HG03280 (cell line): ENCODE measurements around the gene TCF21.
"Not testable (repeated sequence)": the region's sequence is repeated elsewhere in the genome, so short reads cannot be mapped to it uniquely, and the experiment has no call there.

Source experiments
- ATAC-seq: cut with Tn5 transposase; IDR thresholded peaks from one replicate; pipeline ENCODE4 v1.9.1; 2021; ENCODE audit warnings: mild to moderate bottlenecking, moderate library complexity; ENCODE audit not compliant: unreplicated experiment

TCF21 gene

DNA sequence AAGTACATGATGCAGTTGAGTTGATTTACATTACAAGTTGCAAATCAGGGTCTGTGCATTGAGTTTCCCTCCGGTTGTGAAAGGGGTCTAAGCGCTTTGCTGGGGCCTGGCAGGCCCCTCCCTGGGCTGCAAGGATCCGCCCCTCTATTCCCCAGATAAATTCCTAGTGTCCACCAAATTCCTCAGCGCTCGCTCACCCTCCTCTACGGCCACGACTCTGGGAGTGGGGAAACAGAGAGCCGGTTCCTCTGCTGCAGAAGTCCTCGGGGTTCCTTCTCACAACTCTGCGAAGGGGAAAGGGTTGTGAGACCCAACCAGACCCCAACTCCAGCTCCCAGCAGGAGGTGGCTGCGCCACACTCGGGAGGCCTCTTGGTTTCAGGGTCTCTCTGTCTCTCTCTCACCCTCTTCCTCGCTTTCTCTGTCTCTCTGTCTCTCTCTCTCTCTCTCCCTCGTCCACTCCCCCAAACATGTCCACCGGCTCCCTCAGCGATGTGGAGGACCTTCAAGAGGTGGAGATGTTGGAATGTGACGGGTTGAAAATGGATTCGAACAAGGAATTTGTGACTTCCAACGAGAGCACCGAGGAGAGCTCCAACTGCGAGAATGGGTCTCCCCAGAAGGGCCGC is at the start of gene TCF21:
Gene TCF21 (plus strand): TSS at position 185 of the 628 bp plus-strand sequence. CDS start 285 bp downstream, at position 470.
- no peak for ATAC-seq

DNA sequence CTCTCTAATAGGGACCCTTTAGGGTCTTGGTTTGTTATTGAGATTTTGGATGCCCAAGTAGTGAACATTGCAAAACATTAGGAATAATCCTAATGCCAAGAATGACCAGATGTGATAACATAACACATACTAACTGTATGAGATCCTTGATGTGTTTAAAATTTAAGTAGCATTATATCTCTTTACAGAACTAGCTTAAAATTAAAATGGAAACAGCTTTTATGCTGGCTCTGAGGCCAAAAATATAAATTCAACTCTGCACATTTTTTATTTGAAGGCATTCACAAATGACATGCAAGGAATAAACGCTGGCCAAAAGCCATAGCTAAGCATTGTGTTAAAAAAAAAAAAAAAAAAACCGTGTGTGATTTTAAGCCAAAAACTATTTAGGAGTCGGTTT is 47.7 kb upstream of the TCF21 start:
- no peak for ATAC-seq

DNA sequence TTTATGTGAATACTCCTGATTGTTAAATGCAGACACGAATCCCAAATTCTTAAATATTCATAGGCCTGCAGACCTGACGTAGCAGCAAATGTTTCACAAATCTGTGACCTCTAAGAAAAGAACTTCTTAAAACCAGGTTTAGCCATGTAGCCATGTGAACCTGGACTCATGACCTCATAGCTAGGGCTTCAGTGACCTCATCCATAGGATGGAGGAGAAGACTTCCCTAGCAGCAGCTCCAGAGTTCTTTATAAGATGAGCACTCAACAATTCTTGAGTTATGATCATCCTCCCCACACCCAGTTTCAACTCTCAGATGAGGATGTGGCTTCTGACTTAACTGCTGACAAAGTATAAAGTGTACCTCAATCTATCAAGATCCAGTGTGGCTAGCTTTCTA is 45.8 kb upstream of the TCF21 start:
- no peak for ATAC-seq

DNA sequence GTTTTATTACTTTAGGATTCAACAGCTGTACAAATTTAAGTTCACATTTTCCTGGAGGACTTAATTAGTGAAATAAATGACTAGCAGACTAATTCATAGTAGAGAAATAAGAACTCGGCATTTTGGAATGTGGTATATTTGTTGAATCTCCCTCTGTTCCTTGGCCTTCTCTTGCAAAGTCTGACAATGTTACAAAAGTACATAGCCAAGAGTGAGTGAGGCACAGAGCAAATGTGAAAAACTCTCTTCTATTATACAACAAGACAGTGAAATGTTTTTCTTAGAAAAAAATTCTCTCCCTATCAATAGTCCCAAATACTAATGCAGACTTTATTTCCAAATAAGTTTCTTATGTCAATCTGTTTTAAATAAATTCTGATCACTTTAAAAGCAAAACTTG is 44.2 kb upstream of the TCF21 start:
- no peak for ATAC-seq

DNA sequence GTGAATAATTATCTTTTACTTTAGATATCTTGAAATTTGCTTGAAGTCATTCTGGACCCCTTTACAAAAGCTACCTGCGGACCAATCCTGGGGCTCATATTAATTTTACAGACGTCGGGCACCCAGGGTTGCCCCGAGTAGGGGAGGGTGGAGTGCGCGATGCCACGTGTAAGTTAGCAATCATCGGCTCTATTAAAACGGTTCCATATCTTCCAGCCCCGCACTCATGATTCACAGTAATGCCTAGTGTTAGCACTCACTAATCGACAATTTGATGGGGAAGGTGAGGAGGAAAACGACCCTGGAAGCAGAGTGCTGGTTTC is 34.9 kb upstream of the TCF21 start:
- no peak for ATAC-seq

DNA sequence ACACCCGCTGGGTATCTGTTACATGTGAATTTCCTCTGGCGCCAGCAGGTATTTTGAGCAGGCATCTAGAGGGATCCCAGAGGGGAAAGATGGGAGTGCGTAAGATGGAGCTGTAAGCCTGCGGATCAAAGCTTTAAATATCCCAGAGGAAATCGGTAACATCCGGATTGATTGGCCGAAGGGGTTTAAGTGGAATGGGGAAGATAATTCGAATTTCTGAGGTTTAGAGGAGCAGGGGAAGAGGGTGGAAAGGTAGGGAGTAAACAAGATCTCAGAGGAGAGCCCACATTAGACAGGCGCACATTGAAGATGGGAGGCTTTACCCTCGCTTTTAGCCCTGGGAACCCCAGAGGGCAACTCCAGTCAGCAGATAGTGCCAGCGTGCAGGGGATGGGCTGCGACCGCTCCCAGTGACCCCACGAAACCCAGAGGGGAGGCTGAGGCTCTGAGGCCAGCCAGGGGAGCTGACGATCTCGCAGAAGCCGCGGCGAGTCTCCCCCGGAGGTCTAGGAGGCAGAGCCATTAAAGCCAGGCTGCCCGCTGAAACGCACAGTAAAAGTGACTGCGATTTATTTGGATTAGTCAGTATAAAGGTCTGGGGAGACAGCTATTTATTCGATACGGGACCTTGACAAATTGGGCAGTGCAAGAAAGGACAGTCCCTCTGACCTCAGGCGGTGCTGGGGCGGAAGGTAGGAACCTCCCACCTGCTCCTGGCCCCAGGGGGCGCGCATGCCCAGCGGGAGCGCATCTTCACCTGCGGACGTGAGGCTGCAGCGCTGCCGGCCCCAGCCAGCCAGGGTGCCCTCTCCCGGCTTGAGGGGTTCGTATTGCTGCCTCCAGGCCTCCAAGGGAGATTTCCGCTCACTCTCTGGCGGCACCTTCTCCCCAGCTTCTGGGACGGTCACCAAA is 34.3 kb upstream of the TCF21 start:
- ATAC-seq: no peak

DNA sequence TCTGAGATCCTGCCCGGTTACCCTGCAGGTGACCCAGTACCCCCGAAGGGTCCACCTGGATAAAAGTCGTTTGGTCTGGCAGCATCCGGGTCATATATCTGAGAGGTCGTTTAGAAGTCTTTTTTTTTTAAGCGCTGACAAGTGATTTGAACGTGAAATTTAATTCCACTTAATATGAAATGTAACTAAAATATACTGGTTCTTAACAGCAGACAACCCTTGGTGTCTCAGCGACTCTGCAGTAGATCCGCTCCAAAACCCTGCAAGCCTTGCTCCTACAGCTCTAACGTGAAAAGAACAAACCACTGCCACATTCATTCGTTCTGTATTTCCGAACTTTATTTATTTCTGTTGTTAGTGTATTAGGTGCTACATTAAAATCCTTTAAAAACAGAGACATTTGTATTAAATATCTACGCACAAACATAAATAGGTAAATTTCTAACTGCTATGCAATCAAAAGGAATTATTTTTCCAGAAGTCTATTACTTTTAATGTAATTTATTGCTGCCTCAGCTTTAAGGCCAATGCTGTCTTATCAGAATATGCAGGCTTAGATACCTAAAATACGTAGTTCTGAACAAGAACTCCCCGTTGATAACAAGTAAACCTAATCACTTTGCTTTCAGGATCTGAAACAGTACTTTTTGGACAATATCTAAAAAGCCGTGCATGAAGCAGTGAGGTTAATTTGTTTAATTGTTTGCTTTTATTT is 33.5 kb upstream of the TCF21 start:
- ATAC-seq: no peak

DNA sequence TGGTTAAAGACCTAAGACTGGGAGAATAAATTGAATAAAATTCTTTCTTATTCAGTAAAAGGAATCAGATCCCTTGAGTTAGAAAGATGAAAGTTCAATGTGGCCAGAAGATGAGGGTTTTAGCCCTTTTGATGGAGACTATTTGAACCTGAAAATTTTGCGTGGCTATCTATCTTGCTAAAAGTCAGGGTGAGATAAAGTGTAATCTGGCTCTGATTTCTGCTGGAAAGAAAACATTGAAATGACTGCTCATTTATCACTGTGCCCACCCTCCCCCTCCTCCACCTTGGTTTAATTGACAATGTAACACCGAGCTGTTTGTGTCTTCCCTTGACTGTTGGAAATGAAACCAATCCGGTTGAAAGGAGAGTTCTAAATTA is 32.9 kb upstream of the TCF21 start:
- no peak for ATAC-seq

DNA sequence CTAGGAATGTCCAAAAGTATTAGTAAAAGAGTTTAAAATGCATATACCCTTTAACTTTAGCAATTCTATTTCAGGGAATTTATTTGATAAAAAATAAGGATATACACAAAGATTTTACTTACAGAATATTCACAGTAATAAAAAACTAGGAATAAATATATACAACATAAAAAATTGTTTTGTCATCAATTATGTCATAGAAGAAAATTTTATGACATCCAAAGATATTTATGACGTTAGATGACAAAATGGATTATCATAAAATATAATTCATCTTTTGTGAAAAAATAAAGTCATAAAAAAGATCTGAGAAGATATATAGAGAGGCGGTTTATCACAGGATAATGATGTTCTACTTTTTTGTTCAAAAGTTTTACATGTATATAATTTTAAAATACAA is 32.0 kb upstream of the TCF21 start:
- ATAC-seq: no peak

DNA sequence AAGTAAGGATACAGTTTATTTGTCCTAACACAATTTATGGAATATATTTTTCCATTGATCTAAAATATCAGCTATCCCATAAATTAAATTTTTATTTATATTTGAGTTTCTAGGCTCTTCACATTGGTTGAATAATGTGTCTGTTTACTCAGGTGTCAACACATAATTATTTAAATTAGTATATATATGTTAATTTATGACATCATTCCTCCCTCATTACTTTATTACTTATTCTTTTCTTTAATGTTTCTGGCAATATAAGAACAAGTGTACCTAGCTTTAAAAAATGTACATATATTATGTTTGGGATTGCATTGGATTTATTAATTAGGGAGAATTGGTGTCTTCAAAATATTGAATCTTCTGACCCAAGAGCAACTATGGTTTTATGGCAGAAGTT is 31.2 kb upstream of the TCF21 start:
- ATAC-seq: no peak

DNA sequence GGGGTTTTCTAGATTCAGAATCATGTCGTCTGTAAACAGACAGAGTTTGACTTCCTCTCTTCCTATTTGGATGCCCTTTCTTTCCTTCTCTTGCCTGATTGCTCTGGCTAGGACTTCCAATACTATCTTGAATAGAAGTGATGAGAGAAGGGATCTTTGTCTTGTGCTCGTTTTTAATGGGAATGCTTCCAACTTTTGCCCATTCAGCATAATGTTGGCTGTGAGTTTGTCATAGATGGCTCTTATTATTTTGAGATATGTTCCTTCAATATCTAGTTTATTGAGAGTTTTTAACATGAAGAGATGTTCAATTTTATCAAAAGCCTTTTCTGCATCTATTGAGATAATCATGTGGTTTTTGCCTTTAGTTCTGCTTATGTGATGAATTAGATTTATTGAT is 27.6 kb upstream of the TCF21 start:
- ATAC-seq: not testable (repeated sequence)

DNA sequence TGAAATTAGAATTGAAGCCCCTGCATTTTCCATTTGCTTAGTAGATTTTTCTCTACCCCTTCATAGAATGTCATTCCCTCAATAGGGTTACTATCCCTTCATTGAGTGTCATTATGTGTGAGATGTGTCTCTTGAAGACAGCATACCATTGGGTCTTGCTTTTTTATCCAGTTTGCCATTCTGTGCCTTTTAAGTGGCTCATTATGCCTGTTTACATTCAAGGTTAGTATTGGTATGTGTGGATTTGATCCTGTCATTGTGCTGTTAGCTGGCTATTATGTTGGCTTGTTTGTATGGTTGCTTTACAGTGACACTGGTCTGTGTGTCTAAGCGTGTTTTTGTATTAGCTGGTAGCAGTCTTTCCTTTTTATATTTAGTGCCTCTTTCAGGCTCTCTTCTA is 25.7 kb upstream of the TCF21 start:
- no peak for ATAC-seq

DNA sequence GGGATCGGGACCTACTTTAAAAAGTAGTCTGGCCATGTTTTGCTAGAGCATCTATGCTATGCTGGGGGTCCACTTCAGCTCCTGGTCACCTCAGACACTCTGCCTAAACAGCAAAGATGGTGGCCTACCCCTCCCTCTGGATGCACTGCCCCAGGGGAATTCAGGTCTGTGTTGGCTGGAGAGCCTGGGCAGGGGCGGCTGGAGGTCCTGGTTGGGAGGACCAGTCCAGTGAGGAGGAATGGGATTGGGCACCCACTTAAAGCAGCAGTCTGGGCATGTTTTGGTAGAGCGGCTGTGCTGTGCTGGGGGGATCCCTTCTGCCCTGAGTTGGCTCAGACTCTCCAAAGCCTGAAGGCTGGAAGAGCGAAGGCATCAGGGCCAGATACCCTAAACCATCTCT is 23.2 kb upstream of the TCF21 start:
- no peak for ATAC-seq

DNA sequence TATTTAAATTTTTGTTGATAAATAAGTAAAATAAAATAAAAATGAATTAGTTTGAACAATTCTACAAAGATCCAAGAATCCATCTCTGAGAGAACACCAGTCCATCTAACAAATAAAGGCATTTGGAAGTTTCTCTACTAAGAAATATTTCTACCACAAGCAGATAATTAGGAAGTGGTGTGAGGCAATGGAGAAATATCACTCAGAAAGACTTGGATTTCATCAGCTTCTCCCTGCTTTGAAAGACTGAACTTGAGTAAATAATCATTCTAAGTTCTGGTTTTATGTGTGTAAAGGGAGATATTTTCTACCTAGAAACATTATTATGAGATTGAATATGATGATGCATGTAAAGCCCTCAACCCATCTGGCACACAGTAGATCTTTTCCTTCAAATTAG is 17.8 kb upstream of the TCF21 start:
- ATAC-seq: no peak

DNA sequence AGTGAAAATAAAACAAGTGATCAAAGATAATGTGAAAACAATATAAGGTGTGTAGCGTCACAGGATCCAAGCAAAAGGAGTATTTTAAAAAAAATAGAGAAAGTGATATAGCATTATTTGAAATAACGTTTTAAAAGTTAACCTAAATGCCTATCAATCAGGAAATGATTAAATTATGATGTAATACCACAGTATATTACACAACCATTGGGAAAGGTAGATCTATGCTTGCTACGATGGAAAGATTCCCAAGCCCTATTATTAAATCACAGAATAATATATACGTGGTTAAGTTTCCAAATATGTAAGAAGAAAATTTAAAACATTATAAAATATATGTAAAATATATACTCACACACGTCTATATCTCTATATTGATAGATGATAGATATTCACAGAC is 15.4 kb upstream of the TCF21 start:
- ATAC-seq: no peak

DNA sequence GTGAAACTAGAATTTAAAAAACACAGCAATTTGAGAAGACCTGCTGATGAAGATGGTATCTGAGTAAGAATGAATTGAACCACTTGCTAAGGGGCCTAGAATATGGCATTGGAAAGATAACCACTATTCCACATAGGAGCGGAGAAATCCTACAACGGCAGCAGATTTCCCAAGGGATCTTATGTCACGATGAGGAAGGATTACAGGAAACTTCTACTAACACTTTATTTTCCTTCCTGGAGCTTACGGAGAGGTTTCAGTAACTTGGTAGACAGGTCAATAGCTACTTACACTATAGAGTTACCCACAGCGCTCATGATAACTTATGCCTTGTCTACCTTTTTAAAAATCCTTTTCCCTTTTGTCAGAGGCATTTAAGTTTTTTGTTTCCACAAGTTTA is 11.8 kb upstream of the TCF21 start:
- ATAC-seq: no peak

DNA sequence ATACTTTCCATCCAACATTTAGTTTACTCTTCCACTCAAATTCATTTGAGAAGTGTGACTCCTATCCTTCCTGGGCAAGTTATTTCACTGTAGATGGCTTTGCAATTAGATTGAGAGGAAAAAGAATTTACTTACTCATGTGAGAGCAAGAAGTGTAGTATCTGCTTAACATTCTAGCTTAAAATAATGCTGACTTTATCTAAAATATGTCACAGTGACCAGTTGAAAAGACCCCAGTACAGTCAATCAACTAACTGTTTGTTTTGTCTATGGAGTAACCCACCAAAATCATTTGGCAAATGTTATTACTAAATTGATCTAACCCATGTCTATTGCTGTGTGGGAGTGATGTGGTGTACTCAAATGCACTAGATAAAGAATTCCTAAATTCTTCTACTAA is 8.9 kb upstream of the TCF21 start:
- ATAC-seq: no peak

DNA sequence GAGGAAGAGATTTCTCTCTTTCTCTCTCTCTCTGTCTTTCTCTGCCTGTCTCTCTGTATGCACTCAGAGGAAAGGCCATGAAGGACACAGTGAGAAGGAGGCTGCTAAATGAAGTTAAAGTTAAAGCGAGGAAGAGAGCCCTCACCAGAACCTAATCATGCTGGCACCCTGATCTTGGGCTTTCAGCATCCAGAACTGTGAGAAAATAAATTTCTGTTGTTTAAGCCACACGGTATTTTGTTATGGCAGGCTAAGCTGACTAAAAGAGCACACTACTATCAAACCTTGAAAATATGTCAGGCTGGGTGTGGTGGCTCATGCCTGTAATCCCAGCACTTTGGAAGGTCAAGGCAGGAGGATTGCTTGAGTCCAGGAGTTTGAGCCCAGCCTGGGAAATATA is 8.0 kb upstream of the TCF21 start:
- ATAC-seq: no peak

DNA sequence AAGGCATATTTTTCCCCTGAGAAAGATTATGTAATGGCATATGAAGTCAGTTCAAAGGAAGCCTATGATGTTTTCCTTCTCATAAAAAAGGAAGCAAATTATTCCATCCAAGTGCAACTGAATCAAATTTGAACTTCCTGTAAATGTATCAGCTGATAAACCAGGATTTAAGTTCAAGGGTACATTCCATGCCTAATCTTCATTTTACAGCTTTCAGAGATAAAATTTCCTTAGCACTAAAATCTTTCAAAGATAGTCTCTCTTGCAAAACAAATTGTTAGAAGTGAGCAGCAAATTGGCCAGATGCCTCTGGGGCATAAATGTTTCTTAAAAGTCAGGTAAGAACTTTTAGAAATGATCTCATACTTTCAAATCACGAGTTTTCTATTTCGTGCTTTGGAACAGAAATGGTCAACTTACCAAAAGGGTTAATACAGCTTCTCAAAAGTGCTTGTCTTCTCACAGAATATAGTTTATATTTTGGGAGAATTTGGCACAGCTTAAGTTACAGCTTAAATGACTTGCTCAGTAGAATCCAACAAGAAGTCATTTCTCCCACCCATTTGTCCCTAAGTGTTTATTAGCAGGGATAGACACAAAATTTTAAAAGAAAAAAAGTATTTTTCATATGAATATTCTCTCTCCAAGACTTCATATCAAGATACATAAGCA is 2.7 kb upstream of the TCF21 start:
- no peak for ATAC-seq

DNA sequence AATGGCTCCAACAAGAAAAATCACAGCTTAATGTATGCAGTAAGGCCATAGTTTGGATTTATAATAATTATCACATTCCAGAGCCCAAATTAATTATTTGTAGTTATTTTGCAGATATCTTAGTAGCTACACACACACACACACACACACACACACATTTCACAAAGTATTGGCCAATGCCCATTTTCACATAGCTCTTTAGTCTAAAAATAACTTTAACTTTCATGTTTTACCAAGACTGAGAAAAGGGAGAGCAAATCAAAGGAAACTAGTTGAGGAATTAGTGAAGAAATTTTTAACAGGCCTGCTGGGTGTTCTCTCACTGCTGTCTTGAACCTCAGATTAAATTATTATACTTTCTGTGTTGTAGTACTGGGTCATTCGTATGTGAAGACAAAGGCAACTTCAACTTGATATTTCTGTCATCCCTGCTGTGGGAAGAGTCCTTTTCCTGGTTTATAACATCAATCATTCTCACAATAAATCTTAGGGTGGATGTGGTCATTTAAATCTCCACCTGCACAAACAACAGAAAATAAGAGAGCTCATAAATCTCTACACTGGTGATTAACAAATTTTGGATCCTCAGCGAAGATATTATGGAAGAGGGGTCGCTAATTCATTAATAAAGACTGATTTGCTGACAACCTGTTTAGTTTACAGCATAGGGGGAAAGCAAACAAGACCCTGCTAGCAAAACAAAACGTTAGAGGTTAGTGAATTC is 1.6 kb upstream of the TCF21 start:
- no peak for ATAC-seq

DNA sequence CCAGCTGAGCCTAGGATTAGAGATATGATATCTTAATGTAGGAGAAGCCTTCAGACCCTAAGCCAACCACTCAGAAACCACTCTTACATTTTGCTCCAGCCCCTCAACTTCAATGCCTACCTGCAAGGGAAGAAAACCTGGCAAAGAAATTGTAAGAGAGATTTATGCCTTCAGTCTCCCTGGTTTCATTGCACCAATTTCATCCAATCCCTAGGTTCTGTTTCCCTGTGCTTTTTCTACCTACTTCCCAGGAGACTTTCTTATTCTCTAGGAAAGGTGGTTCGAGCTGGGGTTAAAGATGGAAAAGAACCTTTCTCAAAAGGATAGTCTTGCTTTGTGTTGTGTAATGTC is 1.1 kb upstream of the TCF21 start:
- no peak for ATAC-seq
